ENCODE data around the gene CACNB2.

GRCh38 chr10:18497806-18498369 is 357.7 kb downstream of the CACNB2 start:
- TF ChIP-seq POLR2AphosphoS5 (IDR thresholded peaks at IDR 0.05; ENCODE audit: low read depth, low read length) (no peak), TAF1 (IDR thresholded peaks at IDR 0.05; ENCODE audit: borderline replicate concordance, low read depth, low read length) (no peak), POLR2A (IDR thresholded peaks at IDR 0.05; ENCODE audit: low read depth, low read length) (no peak)
